SJCRH30 (cell line): ENCODE measurements around the gene RRP1B. TPM values are rescaled to one million over a fixed set of nuclear protein-coding genes. Genes with fewer than 3 reads are reported as not detected.
"Not testable (repeated sequence)": the region's sequence is repeated elsewhere in the genome, so short reads cannot be mapped to it uniquely, and the experiment has no call there.

Source experiments
- DNase-seq, 2 experiments: peaks; one replicate each; pipeline ENCODE4 v3.0.0-alpha.2; 2015 to 2020
- H3K27ac ChIP-seq: fragments of 250-450 bp; sonication (Bioruptor Pico); 2 replicates; pipeline ENCODE4 v1.5.1; 2020; ENCODE audit warnings: mild to moderate bottlenecking, moderate library complexity
- H3K27me3 ChIP-seq: fragments of 250-450 bp; sonication (Bioruptor Pico); 2 replicates; pipeline ENCODE4 v1.5.1; 2020; ENCODE audit warnings: mild to moderate bottlenecking, moderate library complexity
- H3K36me3 ChIP-seq: fragments of 250-450 bp; sonication (Bioruptor Pico); 2 replicates; pipeline ENCODE4 v1.5.1; 2020; ENCODE audit warnings: mild to moderate bottlenecking, moderate library complexity
- H3K4me1 ChIP-seq: fragments of 250-450 bp; sonication (Bioruptor Pico); 2 replicates; pipeline ENCODE4 v1.5.1; 2020; ENCODE audit warnings: mild to moderate bottlenecking, moderate library complexity
- H3K4me3 ChIP-seq: fragments of 250-450 bp; sonication (Bioruptor Pico); 2 replicates; pipeline ENCODE4 v1.5.1; 2020; ENCODE audit warnings: mild to moderate bottlenecking, moderate library complexity
- H3K9me3 ChIP-seq: fragments of 250-450 bp; sonication (Bioruptor Pico); replicated peaks from 2 replicates; pipeline ENCODE4 v1.5.1; 2020; ENCODE audit warnings: mild to moderate bottlenecking, moderate library complexity
- total RNA-seq: library from RNA; depleted of rRNA; stranded (reverse); fragments of >200 nt; shearing (Covaris generic); gene quantifications from 2 replicates; pipeline ENCODE4 v1.2.3, GENCODE V29; 2014

RRP1B gene
- total RNA-seq, 1 experiment from 2014 or later = 82.8 TPM

DNA sequence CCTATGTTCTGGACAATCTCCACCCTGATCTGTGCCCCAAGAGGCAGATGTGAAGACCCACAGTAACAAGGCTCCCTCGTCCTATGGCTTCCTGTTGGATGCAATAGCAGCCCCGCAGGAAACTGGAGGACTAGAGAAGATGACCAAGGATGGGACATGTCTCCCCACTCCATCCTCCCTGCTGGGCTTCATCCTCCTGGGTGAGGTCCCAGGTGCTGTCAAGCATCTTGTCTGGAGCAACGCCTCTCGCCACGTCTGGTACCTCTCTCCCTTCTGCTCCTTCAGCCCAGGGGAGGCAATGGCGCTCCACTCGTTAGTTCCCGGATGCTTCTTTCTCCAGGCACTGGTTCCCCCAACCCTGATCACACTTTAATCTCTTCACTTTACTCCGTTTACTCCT is 11.2 kb upstream of the RRP1B start:
- H3K4me1 ChIP-seq = peaks cover 16% of the 10 kb centered on the region
- H3K4me3 ChIP-seq = no peak overlapping the region
- DNase-seq = no peak
- H3K9me3 ChIP-seq = no peaks in the 10 kb centered on the region
- H3K27me3 ChIP-seq = no peaks in the 10 kb centered on the region
- no peak overlapping the region for H3K27ac ChIP-seq
- H3K36me3 ChIP-seq = no peaks in the 10 kb centered on the region

DNA sequence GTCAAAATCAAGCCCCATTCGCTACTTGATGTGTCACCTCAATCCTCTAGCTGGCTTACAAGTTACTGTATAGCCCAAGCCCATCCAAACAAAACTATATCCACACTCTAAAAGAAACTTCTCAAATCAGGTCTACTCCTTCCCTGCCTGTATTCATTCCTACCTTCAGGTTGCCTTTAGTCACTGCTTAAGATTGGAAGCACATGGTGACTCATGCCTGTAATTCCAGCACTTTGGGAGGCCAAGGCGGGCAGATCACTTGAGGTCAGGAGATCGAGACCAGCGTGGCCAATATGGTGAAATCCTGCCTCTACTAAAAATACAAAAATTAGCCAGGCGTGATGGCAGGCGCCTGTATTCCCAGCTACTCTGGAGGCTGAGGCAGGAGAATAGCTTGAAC is 7.4 kb upstream of the RRP1B start:
- not testable (repeated sequence) for H3K4me1 ChIP-seq, H3K36me3 ChIP-seq, DNase-seq, H3K27ac ChIP-seq, H3K4me3 ChIP-seq, H3K27me3 ChIP-seq, H3K9me3 ChIP-seq

DNA sequence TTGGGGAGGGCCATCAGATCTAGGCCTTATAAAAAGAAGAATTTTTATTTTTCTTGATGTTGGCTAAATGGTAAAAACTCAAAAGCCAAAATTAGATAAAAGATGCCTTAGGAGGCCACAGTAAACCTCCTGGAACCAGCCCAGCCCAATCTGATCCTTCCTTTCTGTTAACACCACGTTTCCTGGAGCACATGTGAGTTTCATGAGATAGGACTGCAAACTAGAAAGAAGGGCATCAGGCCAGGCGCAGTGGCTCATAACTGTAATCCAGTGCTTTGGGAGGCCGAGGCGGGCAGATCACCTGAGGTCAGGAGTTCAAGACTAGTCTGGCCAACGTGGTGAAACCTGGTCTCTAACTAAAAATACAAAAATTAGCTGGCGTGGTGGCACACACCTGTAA is 6.7 kb upstream of the RRP1B start:
- no peaks in the 10 kb centered on the region for H3K36me3 ChIP-seq
- no peaks in the 10 kb centered on the region for H3K4me1 ChIP-seq
- no peak overlapping the region for H3K27ac ChIP-seq
- H3K9me3 ChIP-seq = no peaks in the 10 kb centered on the region
- no peak overlapping the region for H3K4me3 ChIP-seq
- no peaks in the 10 kb centered on the region for H3K27me3 ChIP-seq
- no peak for DNase-seq

DNA sequence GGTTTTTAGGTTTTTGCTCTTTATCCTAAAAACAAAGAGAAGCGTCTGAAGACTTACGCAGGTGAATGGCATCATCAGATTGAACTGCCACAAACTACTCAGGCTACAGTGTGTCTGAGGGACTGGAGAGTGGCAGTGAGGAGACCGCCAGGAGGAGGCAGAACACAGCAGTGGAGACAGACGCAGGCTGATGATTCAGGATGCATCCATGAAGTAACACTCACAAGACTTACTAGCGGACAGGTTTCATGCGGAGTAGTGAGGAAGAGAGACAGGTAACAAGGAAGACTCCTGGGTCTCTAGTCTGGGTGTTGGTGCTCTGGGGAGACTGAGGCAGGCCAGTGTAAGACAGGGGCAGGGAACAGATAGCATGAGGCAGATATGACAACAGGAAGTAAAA is 5.7 kb upstream of the RRP1B start:
- Histone ChIP-seq H3K4me1 (no peaks in the 10 kb centered on the region), H3K4me3 (no peak overlapping the region), H3K27ac (no peak overlapping the region), H3K36me3 (no peaks in the 10 kb centered on the region), H3K27me3 (no peaks in the 10 kb centered on the region), H3K9me3 (no peaks in the 10 kb centered on the region)
- no peak for DNase-seq

DNA sequence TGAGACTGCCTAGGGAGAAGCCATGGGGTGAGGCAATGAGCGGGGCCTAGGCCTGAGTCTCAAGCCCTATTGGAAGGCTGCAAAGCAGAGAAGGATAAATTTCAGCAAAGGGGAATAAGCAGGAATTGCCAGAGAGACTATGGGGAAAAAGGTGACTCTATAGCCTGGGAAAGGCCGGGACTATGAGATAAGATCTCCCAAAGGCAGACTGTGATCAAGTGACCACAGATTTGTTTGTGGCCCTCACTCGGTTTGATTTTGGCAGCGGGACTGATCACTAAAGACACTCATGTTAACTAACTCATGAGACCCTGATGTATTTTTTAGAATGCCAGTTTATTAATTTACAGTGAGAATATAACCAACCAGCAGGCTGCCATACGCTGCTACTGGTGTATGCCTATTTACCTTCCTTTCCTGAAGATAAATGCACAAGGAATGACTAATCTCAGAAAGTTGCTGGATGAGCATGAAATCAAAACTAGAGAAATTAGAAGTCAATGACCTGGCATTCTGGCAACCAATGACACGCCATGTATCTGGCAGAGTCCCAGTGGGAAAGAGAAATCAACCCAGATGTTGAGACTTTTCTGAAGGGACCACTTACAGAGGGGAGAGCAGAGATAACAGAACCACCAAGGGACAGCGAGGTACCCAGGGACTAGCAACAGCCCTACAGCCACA is 4.4 kb upstream of the RRP1B start:
- no peaks in the 10 kb centered on the region for H3K27me3 ChIP-seq
- H3K9me3 ChIP-seq = no peaks in the 10 kb centered on the region
- H3K27ac ChIP-seq = no peak overlapping the region
- H3K4me1 ChIP-seq = no peaks in the 10 kb centered on the region
- no peaks in the 10 kb centered on the region for H3K36me3 ChIP-seq
- no peak overlapping the region for H3K4me3 ChIP-seq
- no peak for DNase-seq

DNA sequence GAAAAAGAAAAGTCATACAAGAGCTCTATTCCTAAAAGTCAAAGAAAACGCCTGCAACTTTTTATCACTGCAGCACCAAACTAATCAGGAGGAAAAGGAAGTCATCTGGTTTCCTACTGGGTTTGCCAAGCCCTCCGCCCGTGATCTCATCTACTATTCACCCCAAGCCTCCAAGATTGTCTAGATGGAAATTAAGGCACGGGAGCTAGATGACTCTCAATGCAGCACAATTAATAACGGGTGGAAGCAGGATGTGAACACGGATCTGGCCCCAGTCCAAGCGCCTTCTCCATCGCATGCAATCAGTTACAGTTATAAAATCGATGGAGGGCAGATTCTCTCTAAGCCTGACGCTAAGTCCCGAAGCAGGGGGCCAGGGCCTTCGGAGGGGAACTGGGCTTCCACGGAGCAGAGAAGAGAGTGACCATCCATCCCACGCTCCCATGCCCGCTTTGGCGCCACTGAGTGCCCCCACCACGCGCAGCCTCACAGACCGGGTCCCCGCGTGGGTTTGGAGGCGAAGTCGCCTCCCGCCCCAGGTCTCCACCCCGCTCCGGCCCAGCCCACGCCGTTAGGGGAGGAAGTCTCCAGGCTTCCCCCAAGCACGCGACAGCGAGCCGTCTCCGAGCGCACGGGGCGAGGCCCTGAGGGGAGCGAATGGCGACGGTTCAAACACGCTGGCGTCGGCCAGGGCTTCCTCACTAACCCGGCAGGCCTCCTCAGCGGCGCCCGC is 1.8 kb upstream of the RRP1B start:
- H3K27me3 ChIP-seq = no peaks in the 10 kb centered on the region
- no peak for DNase-seq
- no peak overlapping the region for H3K27ac ChIP-seq
- no peak overlapping the region for H3K4me3 ChIP-seq
- H3K4me1 ChIP-seq = no peaks in the 10 kb centered on the region
- no peaks in the 10 kb centered on the region for H3K9me3 ChIP-seq
- H3K36me3 ChIP-seq = peaks cover 17% of the 10 kb centered on the region

DNA sequence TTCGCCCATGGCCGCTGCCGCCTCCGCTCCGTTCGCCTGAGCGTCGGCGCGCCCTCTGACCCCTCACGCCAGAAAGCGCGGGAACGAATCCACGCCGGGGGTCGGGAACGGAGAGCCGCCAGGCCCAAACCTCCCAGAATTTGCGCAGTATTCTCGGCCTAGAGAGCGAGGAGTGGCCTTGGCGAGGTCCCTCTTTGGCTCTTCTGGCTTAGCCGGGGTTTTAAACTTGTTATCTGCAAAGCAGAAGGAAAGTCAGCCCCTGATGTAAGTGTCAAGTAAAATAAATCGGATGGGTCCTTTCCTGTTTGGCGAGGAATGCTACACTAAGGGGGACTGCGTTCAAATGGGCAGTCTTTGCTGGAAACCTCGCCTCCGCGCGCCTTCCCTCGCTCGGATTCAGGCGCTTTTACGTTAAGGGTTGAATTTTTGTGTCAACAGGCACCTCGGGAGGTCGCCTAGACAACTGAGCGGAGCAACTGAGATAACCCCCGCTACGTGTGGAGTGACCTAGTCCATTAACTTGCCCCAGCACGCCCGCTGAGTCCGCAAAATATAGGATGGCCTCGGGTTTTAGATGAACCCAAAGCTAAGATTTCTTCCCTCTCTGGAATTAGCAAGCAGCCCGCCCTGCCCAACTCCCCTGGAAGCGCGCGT is 1.1 kb upstream of the RRP1B start:
- Histone ChIP-seq H3K4me1 (no peaks in the 10 kb centered on the region), H3K9me3 (no peaks in the 10 kb centered on the region), H3K36me3 (peaks cover 23% of the 10 kb centered on the region), H3K27me3 (no peaks in the 10 kb centered on the region), H3K27ac (no peak overlapping the region), H3K4me3 (no peak overlapping the region)
- no peak for DNase-seq

DNA sequence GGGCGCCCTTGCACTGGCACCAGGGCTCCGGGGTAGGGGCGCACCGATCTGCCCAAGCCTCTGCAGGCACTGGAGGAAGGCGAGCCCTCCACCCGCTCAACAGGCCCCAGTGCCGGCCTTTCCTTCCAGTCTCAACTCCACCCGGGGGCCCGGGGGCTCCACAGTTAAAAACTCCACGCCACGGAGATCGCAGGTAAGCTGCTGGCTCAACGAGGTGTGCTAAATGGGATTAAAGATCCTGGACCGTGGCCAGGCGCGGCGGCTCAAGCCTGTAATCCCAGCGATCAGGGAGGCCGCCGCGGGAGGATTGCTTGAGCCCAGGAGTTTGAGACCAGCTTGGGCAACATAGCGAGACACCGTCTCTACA is 608 bp upstream of the RRP1B start:
- H3K27ac ChIP-seq = peak overlapping the region; percentile 69
- no peaks in the 10 kb centered on the region for H3K9me3 ChIP-seq
- no peaks in the 10 kb centered on the region for H3K4me1 ChIP-seq
- no peaks in the 10 kb centered on the region for H3K27me3 ChIP-seq
- H3K4me3 ChIP-seq = peak overlapping the region; percentile 89
- peaks cover 29% of the 10 kb centered on the region for H3K36me3 ChIP-seq
- no peak for DNase-seq

DNA sequence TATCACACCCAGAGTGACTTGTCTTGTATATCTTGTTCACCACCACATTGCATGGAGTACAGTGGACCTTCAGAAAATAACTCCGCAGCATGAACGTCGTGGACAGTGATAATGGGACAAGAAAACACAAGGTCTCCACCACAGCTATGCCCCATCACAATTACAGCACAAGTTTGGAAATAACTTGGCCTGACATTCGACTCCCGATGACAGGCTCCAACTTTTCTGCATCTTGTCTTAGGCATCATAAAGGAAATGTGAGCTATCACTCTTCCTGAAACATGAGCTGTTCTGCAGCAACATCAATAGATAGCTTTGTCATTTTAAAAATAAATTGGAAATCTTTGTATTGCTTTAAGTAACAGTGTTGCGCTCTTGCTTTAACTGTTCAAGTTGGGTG is 2.9 kb downstream of the RRP1B start:
- peaks cover 61% of the 10 kb centered on the region for H3K36me3 ChIP-seq
- no peak overlapping the region for H3K27ac ChIP-seq
- no peak for DNase-seq
- H3K4me1 ChIP-seq = no peaks in the 10 kb centered on the region
- H3K4me3 ChIP-seq = no peak overlapping the region
- H3K27me3 ChIP-seq = no peaks in the 10 kb centered on the region
- H3K9me3 ChIP-seq = no peaks in the 10 kb centered on the region

DNA sequence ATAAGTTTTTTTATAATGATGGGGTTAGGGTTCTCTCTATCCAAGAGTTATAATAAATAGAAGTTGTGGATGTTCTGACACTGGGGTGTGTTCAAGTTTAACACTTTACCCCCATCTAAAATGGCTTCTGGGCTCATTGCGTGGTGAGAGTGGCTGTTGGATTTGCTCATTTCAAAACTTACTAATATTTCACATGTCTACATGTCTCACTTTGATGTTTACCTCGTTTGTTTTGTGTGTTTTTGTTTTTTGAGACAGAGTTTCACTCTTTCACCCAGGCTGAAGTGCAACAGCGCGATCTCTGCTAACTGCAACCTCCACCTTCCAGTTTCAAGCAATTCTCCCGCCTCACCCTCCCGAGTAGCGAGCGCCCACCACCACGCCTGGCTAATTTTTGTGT is 3.7 kb downstream of the RRP1B start:
- Histone ChIP-seq H3K27me3 (no peaks in the 10 kb centered on the region), H3K4me3 (no peak overlapping the region), H3K4me1 (no peaks in the 10 kb centered on the region), H3K9me3 (no peaks in the 10 kb centered on the region), H3K27ac (no peak overlapping the region), H3K36me3 (peaks cover 61% of the 10 kb centered on the region)
- DNase-seq = no peak

DNA sequence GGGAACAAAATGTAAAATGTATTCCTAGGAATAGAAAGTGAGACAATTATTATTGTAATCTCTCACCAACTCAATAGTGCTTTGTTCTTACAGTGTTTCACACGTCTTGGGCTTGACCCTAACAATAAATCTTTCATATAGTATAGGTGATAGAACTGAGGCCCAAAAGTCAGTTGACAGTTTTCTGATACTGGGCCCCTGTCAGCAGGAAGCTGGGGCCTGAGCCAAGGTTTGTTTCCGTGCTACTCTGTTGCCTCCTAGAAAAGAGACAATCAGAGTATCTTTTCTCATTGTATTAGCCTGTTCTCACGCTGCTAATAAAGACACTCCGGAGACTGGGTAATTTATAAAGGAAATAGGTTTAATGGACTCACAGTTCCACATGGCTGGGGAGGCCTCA is 5.0 kb downstream of the RRP1B start:
- H3K27me3 ChIP-seq = no peaks in the 10 kb centered on the region
- H3K36me3 ChIP-seq = peaks cover 63% of the 10 kb centered on the region
- H3K9me3 ChIP-seq = no peaks in the 10 kb centered on the region
- DNase-seq = no peak
- no peak overlapping the region for H3K27ac ChIP-seq
- H3K4me3 ChIP-seq = no peak overlapping the region
- H3K4me1 ChIP-seq = no peaks in the 10 kb centered on the region

DNA sequence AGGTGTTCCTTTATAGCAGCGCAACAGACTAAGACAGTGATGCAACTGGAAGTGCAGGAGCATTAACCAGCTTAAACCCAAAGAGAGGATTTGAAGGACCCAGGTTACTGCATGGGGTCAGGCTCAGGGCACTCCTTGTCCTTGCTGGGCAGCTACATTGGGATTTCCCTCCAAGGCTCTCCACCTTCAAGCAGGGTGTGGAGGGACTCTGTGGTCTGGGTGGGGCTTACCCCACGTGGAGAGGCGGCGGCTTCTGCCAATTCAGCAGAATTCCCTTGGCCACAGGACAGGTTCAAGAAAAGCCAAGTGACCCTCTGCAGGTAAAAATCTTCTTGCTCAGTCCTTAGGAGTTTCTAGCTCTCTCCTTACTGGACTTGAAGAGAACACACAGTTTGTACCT is 6.5 kb downstream of the RRP1B start:
- no peak overlapping the region for H3K4me3 ChIP-seq
- no peaks in the 10 kb centered on the region for H3K27me3 ChIP-seq
- peaks cover 70% of the 10 kb centered on the region for H3K36me3 ChIP-seq

DNA sequence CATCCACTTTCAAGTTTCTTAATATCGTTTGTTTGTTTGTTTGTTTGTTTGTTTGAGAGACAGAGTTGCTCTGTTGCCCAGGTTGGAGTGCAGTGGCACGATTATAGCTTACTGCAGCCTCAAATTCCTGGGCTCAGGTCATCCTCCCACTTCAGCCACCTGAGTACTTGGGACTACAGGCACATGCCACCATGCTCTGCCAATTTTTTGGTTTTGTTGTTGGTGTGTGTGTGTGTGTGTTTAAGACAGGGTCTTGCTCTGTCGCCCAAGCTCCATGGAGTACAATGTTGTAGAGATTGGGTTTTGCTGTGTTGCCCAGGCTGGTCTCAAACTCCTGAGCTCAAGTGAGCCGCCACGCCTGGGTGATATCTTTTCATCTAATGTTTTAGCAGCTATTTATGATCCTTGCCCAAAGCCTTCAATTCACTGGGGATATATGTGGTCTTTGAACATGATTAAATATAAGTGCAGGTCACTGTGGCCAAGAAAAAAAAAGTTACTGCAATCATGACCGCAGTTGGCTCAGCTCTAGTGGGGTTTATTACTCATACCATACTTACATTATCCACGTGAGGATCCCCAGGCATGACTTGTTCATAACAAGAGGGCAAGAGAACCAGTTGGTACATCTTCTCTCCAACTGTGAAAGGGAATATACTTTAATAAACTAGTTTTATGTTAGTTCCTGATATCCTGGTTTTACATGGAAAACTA is 8.0 kb downstream of the RRP1B start:
- no peak for DNase-seq
- Histone ChIP-seq H3K9me3 (no peaks in the 10 kb centered on the region), H3K36me3 (peaks cover 70% of the 10 kb centered on the region), H3K27me3 (no peaks in the 10 kb centered on the region), H3K4me3 (no peak overlapping the region), H3K4me1 (no peaks in the 10 kb centered on the region), H3K27ac (no peak overlapping the region)

More for the DNA sequence above, 6.5 kb downstream of the RRP1B start:
- no peaks in the 10 kb centered on the region for H3K4me1 ChIP-seq
- no peak overlapping the region for H3K27ac ChIP-seq
- H3K9me3 ChIP-seq = no peaks in the 10 kb centered on the region
- DNase-seq = no peak

DNA sequence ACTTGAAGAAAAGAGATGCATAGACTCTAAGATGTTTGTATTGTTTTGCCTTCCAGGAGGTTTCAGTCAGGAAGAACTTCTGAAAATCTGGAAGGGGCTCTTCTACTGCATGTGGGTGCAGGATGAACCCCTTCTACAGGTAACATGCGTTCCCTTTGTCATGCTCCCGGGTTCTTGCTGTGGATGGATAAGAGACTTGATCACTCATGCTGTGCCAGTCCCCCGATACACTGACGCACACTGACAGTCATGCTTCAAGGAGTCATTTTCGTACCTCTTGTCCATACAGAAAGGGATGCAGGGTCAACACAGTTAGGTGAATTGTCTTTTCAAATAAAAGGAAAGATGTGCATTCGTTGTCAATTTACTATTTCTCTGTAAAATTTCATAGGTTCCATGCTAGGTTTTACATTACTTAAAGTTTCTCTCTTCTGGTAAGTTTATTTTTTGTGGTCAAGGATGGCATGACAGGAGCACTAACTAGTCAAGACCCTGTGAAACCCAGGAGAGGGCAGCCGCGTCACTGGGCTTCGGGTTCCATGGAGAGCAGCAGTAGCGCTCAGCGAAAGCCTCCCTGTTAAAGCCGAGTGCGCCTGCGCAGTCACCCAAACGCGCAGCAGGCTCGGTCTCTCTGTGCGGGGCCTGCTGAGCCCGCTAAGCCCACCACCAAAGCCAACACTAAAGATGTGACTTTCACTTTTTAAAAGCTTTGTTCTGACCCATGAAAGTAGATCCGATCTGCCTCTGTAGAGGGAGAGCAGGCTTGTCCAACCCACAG is 10.7 kb downstream of the RRP1B start:
- Histone ChIP-seq H3K27ac (no peak overlapping the region), H3K27me3 (no peaks in the 10 kb centered on the region), H3K4me3 (no peak overlapping the region), H3K36me3 (peaks cover 66% of the 10 kb centered on the region), H3K9me3 (0 out of 2 replicates have a peak, but pooled peaks cover 2% of the 10 kb centered on the region), H3K4me1 (no peaks in the 10 kb centered on the region)
- no peak for DNase-seq
